ENCODE measurements around the gene SDK1. TPM values are rescaled to one million over a fixed set of nuclear protein-coding genes. Genes with fewer than 3 reads are reported as not detected.

SDK1 gene
- total and polyA plus RNA-seq, 8 donors: 1.6 to 11.2 (median 6.6) TPM

GRCh38 chr7:4273566-4274230 lies 972.6 kb downstream of the SDK1 start:
- Histone ChIP-seq H3K36me3 (no peaks in the 10 kb centered on the region), H3K27me3 (no peaks in the 10 kb centered on the region), H3K4me3 (no peak overlapping the region), H3K27ac (no peak overlapping the region), H3K4me1 (no peaks in the 10 kb centered on the region), H3K9me3 (peaks cover 3 to 17% (median 14%) of the 10 kb centered on the region in 4 donors)
- intact Hi-C loops (cut with DNase I; ENCODE audit: low total_unique reads): no loop called here
- WGBS, 5 donors: 78 to 87% (median 83%) methylated on average over 9 of the region's 9 CpGs
- no peak for DNase-seq
- TF ChIP-seq CTCF (IDR thresholded peaks at IDR 0.05) (no peak), POLR2A (IDR thresholded peaks at IDR 0.05) (no peak), EP300 (IDR thresholded peaks at IDR 0.05) (no peak), POLR2AphosphoS5 (IDR thresholded peaks at IDR 0.05) (no peak)

- no peaks in the 10 kb centered on the region for H3K4me1 ChIP-seq
- peaks cover 3 to 17% (median 14%) of the 10 kb centered on the region in 4 donors for H3K9me3 ChIP-seq
- no peaks in the 10 kb centered on the region for H3K27me3 ChIP-seq
- H3K36me3 ChIP-seq: no peaks in the 10 kb centered on the region
- no peak for TF ChIP-seq CTCF (IDR thresholded peaks at IDR 0.05)
- H3K4me3 ChIP-seq: no peak overlapping the region
- no peak for DNase-seq
- no peak overlapping the region for H3K27ac ChIP-seq
- intact Hi-C loops (cut with DNase I; ENCODE audit: low total_unique reads): no loop called here
- 59 to 83% (median 77%) methylated on average over 3 of the region's 3 CpGs for WGBS, 5 donors
Measured at GRCh38 chr7:4274286-4274685, 973.2 kb downstream of the SDK1 start.

- Histone ChIP-seq H3K27ac (no peak overlapping the region), H3K36me3 (no peaks in the 10 kb centered on the region), H3K9me3 (peaks cover 3 to 17% (median 14%) of the 10 kb centered on the region in 4 donors), H3K4me3 (no peak overlapping the region), H3K27me3 (no peaks in the 10 kb centered on the region), H3K4me1 (no peaks in the 10 kb centered on the region)
- WGBS, 5 donors: 78 to 89% (median 82%) methylated on average over 4 of the region's 4 CpGs
- DNase-seq: no peak
- TF ChIP-seq CTCF (IDR thresholded peaks at IDR 0.05) (no peak), POLR2AphosphoS5 (IDR thresholded peaks at IDR 0.05) (no peak), EP300 (IDR thresholded peaks at IDR 0.05) (no peak), POLR2A (IDR thresholded peaks at IDR 0.05) (no peak)
- intact Hi-C loops (cut with DNase I; ENCODE audit: low total_unique reads): no loop called here
Measured at GRCh38 chr7:4277936-4278335, 976.9 kb downstream of the SDK1 start.

GRCh38 chr7:4279216-4279615 lies 978.2 kb downstream of the SDK1 start:
- no peak overlapping the region for H3K27ac ChIP-seq
- intact Hi-C loops (cut with DNase I; ENCODE audit: low total_unique reads): no loop called here

More at GRCh38 chr7:4279216-4279615, 978.2 kb downstream of the SDK1 start:
- no peaks in the 10 kb centered on the region for H3K27me3 ChIP-seq
- WGBS, 5 donors: 79 to 86% (median 80%) methylated on average over 3 of the region's 3 CpGs
- H3K4me1 ChIP-seq: no peaks in the 10 kb centered on the region
- DNase-seq: no peak
- H3K9me3 ChIP-seq: peaks cover 2 to 15% (median 9%) of the 10 kb centered on the region in 4 donors
- H3K4me3 ChIP-seq: no peak overlapping the region
- no peaks in the 10 kb centered on the region for H3K36me3 ChIP-seq
- no peak for TF ChIP-seq CTCF (IDR thresholded peaks at IDR 0.05)
- TF ChIP-seq EP300 (IDR thresholded peaks at IDR 0.05): no peak
- no peak for TF ChIP-seq POLR2AphosphoS5 (IDR thresholded peaks at IDR 0.05)
- TF ChIP-seq POLR2A (IDR thresholded peaks at IDR 0.05): no peak
